HepG2 (cell line): ENCODE results near the gene SFRP2.

Experiments used
- CTCF ChIP-seq: sonication (generic); formaldehyde crosslinking; IDR thresholded peaks from 2 replicates; pipeline ENCODE4 v1.5.0; 2020; ENCODE audit warnings: mild to moderate bottlenecking, missing genetic modification reagents, moderate library complexity
- HIC2 ChIP-seq: sonication (generic); formaldehyde crosslinking; IDR thresholded peaks from 2 replicates; pipeline ENCODE4 v1.9.0; 2022; ENCODE audit warnings: low read depth, missing genetic modification reagents
- POLR2A ChIP-seq, 2 experiments: IDR thresholded peaks; 2 replicates each; pipeline ENCODE4 v1.6.1; 2011; ENCODE audit warnings: low read depth in 2 of 2, low read length in 2 of 2, mild to moderate bottlenecking in 1 of 2, moderate library complexity in 1 of 2; ENCODE audit not compliant: insufficient read depth in 1 of 2
- SP2 ChIP-seq: sonication (generic); formaldehyde crosslinking; IDR thresholded peaks from 2 replicates; pipeline ENCODE4 v1.5.1; 2020; ENCODE audit warnings: mild to moderate bottlenecking, missing genetic modification reagents
- THRA ChIP-seq: sonication (generic); formaldehyde crosslinking; IDR thresholded peaks from 2 replicates; pipeline ENCODE4 v1.4.0; 2020; ENCODE audit warnings: missing genetic modification reagents, borderline replicate concordance
- ZKSCAN1 ChIP-seq: fragments of 150-350 bp; IDR thresholded peaks from 2 replicates; pipeline ENCODE4 v1.6.1; 2014; ENCODE audit warnings: low read length

- TF ChIP-seq SP2 (CRISPR knock-in tag) (no peak), CTCF (CRISPR knock-in tag) (no peak), THRA (CRISPR knock-in tag) (no peak), POLR2A (IDR thresholded peaks at IDR 0.05; ENCODE audit: insufficient read depth in 1 of 2, low read depth in 2 of 2, low read length in 2 of 2) (no peak), ZKSCAN1 (no peak), HIC2 (no peak)
These were observed 21.3 kb upstream of the SFRP2 start for GRCh38 chr4:153809916-153810810.
